Endothelial cell of umbilical vein (primary cell): ENCODE measurements around the gene TUT7. TPM values are rescaled to one million over a fixed set of nuclear protein-coding genes. Genes with fewer than 3 reads are reported as not detected.

Experiments used
- BruUV-seq: library from RNA; stranded (reverse); fragments of 400-500 nt; replicated peaks from 2 replicates; lab custom pipeline; 2021; lab: Mats Ljungman, UMichigan
- CTCF ChIA-PET: fragments of 300-600, 350-600 bp; sonication (Branson Sonifier 250); formaldehyde crosslinking; loops from one replicate; lab custom pipeline; 2021; ENCODE audit warnings: antibody characterized with exemption, inconsistent platforms; lab: Charles Lee
- POLR2A ChIA-PET: fragments of 300-600, 350-600 bp; sonication (Branson Sonifier 250); formaldehyde crosslinking; loops from one replicate; lab custom pipeline; 2021; ENCODE audit warnings: antibody characterized with exemption, inconsistent platforms; lab: Charles Lee
- DNase-seq: peaks from one replicate; pipeline ENCODE4 v3.0.0-alpha.2; 2011; ENCODE audit warnings: low read depth, low spot score
- FAIRE-seq: peaks from 2 replicates; lab custom pipeline; 2011; peaks lifted over from hg19 to GRCh38; lab: Jason Lieb, UNC
- H2AFZ ChIP-seq: 2 replicates; pipeline ENCODE4 v1.6.0; 2012; ENCODE audit warnings: low read depth, low read length, control low read depth, inconsistent platforms
- H3K27ac ChIP-seq: 2 replicates; pipeline ENCODE4 v1.5.1; 2011; ENCODE audit warnings: low read depth, mild to moderate bottlenecking, control low read depth, low read length, moderate library complexity; ENCODE audit not compliant: insufficient read depth
- H3K27me3 ChIP-seq, 2 experiments: 2 replicates each; pipeline versions ENCODE4 v1.6.0 to v1.6.1; 2011; ENCODE audit warnings: low read length in 2 of 2, mixed read lengths in 1 of 2; ENCODE audit not compliant: control insufficient read depth in 2 of 2, insufficient read depth in 2 of 2
- H3K36me3 ChIP-seq, 2 experiments: 2 replicates in 1 of 2; 3 replicates in 1 of 2; pipeline ENCODE4 v1.5.1; 2011; ENCODE audit warnings: low read length in 2 of 2, mild to moderate bottlenecking in 1 of 2, moderate library complexity in 1 of 2; ENCODE audit not compliant: control insufficient read depth in 2 of 2, insufficient read depth in 2 of 2; ENCODE audit errors: extremely low read depth in 1 of 2
- H3K4me1 ChIP-seq: 3 replicates; pipeline ENCODE4 v1.5.1; 2011; ENCODE audit warnings: mild to moderate bottlenecking, low read length; ENCODE audit not compliant: control insufficient read depth, insufficient read depth; ENCODE audit errors: extremely low read depth
- H3K4me2 ChIP-seq: 2 replicates; pipeline ENCODE4 v1.6.1; 2011; ENCODE audit warnings: low read length, control low read depth, mixed read lengths; ENCODE audit not compliant: insufficient read depth
- H3K4me3 ChIP-seq, 3 experiments: fragments of 200-600 bp in 1 of 3; sonication (generic), shearing (Covaris generic) in 1 of 3; replicated peaks in 1 of 3; 2 replicates each; pipeline ENCODE4 v1.5.1; 2011 to 2016; ENCODE audit warnings: control low read depth in 3 of 3, low read length in 3 of 3, mild to moderate bottlenecking in 2 of 3, inconsistent platforms in 1 of 3, low read depth in 1 of 3, moderate library complexity in 1 of 3; ENCODE audit not compliant: insufficient read depth in 1 of 3
- H3K79me2 ChIP-seq: 2 replicates; pipeline ENCODE4 v1.6.0; 2012; ENCODE audit warnings: low read length, inconsistent platforms; ENCODE audit not compliant: control insufficient read depth, insufficient read depth
- H3K9ac ChIP-seq: replicated peaks from 2 replicates; pipeline ENCODE3; 2011; ENCODE audit warnings: low read length, control low read depth; ENCODE audit not compliant: insufficient read depth; ENCODE audit errors: extremely low read depth
- H3K9me1 ChIP-seq: replicated peaks from 3 replicates; pipeline ENCODE4 v1.6.0; 2011; ENCODE audit warnings: mild to moderate bottlenecking, low read length; ENCODE audit not compliant: control insufficient read depth, insufficient read depth; ENCODE audit errors: extremely low read depth
- H3K9me3 ChIP-seq: replicated peaks from 2 replicates; pipeline ENCODE4 v1.5.1; 2012; ENCODE audit warnings: low read length, inconsistent platforms; ENCODE audit not compliant: control insufficient read depth, insufficient read depth
- H4K20me1 ChIP-seq: replicated peaks from 2 replicates; pipeline ENCODE3; 2011; ENCODE audit warnings: mild to moderate bottlenecking, low read length; ENCODE audit not compliant: control insufficient read depth, insufficient read depth; ENCODE audit errors: extremely low read depth
- EZH2 ChIP-seq: IDR thresholded peaks from 2 replicates; pipeline ENCODE4 v1.6.1; 2012; ENCODE audit warnings: borderline replicate concordance, low read depth, mild to moderate bottlenecking, moderate library complexity, low read length, inconsistent platforms; ENCODE audit not compliant: severe bottlenecking
- FOS ChIP-seq: IDR thresholded peaks from 2 replicates; pipeline ENCODE4 v1.6.1; 2011; ENCODE audit warnings: mild to moderate bottlenecking, low read length, moderate library complexity, borderline replicate concordance; ENCODE audit not compliant: insufficient read depth
- GATA2 ChIP-seq: IDR thresholded peaks from 2 replicates; pipeline ENCODE4 v1.7.0; 2011; ENCODE audit warnings: low read depth, mild to moderate bottlenecking, moderate library complexity, mixed read lengths, low read length; ENCODE audit not compliant: insufficient read length, insufficient read depth
- JUN ChIP-seq: IDR thresholded peaks from 2 replicates; pipeline ENCODE4 v1.6.1; 2011; ENCODE audit warnings: borderline replicate concordance, low read depth; ENCODE audit not compliant: insufficient read length, insufficient read depth
- MYC ChIP-seq: IDR thresholded peaks from one replicate; pipeline ENCODE4 v1.6.1; 2011; ENCODE audit warnings: mild to moderate bottlenecking, low read depth, low read length
- POLR2A ChIP-seq: IDR thresholded peaks from 2 replicates; pipeline ENCODE4 v1.6.1; 2012; ENCODE audit warnings: low read depth, mild to moderate bottlenecking, control low read depth, low read length
- POLR2AphosphoS5 ChIP-seq: IDR thresholded peaks from 2 replicates; pipeline ENCODE4 v1.6.1; 2012; ENCODE audit warnings: low read depth, mild to moderate bottlenecking, control low read depth, low read length, moderate library complexity; ENCODE audit not compliant: insufficient read depth
- dilution Hi-C: fragments of 300-500 bp; cut with MboI; formaldehyde crosslinking; loops from one replicate; pipeline ENCODE4 v1.15.0; 2019; ENCODE audit warnings: low sequenced_read_pairs; ENCODE audit not compliant: extremely low pct_ligation_motif_present
- intact Hi-C: fragments of 100-400 bp; cut with micrococcal nuclease; formaldehyde crosslinking; loops from one replicate; pipeline ENCODE4 v1.10.0; 2022
- polyA plus RNA-seq, 4 experiments: library from polyadenylated mRNA; depleted of rRNA in 3 of 4; stranded (reverse) in 3 of 4; unstranded in 1 of 4; fragments of >200 nt; gene quantifications; 2 replicates each; pipeline versions ENCODE4 v1.2.1 to v1.2.3, GENCODE V29; 2011 to 2012; ENCODE audit warnings: missing spikeins in 1 of 4
- total RNA-seq: library from RNA; stranded (reverse); gene quantifications from 2 replicates; pipeline ENCODE4 v1.2.3, GENCODE V29; 2021
- TF ChIP-seq, protein P1 (sequence below): IDR thresholded peaks from 2 replicates; pipeline ENCODE4 v1.6.1; 2011; ENCODE audit not compliant: insufficient read depth, insufficient read length
- TF ChIP-seq, protein P2 (sequence below), 2 donors: IDR thresholded peaks; 1 replicate in 1 of 2; 2 replicates in 1 of 2; pipeline ENCODE4 v1.5.1; 2011; ENCODE audit warnings: low read length in 2 of 2, mild to moderate bottlenecking in 2 of 2, moderate library complexity in 2 of 2, control low read depth in 1 of 2, inconsistent platforms in 1 of 2, low read depth in 1 of 2; ENCODE audit not compliant: insufficient read depth in 1 of 2; ENCODE audit errors: extremely low read depth in 1 of 2

Gene TUT7
- total and polyA plus RNA-seq, 2 donors (not counting 3 experiments of a cell fraction or from before 2014, with no cell fraction given), result 5.1 to 19.0 TPM

DNA sequence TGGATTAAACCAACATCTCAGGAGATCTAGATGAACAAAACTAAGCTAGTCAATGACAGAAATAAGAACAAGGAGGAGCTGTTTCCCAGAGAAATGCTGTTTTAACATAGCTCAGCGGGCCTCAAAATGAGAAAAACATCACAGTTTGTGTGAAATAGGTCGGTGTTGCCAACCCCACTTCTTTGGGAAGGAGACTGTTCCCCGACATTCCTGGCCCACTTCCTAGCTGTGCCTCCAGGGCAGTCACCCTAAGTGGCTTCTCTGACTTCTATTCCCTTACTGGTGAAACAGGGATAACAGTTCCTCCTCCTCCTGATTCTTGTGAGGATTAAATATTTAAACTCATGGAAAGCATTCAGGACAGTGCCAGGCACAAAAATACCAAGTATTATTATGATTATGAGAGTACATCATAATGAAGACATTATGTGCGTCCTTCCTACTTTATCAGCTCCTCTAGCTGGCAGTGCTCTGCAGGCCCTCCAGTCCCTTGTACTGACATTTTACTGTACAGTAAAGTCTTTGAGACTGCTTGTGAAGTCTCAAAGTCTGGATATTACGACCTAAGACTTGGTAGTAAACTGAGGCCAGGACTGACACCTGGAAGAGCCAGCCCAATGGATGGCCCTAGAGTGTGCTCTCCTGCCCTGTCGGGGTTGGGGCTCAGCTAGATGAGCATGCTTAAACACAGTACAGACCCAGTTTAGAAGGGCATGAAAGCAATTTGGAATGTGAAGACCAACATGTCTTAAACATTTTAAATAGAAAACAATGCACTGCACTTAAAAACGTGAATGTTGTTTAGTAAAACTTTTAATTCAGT, 79.2 kb downstream of the TUT7 start:
- H3K27ac ChIP-seq, result no peak overlapping the region
- TF ChIP-seq, protein P1, sequence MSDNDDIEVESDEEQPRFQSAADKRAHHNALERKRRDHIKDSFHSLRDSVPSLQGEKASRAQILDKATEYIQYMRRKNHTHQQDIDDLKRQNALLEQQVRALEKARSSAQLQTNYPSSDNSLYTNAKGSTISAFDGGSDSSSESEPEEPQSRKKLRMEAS, result no peak
- TF ChIP-seq POLR2A (no peak), GATA2 (no peak), POLR2AphosphoS5 (no peak), JUN (no peak), MYC (no peak), EZH2 (no peak), FOS (no peak)
- TF ChIP-seq, protein P2, sequence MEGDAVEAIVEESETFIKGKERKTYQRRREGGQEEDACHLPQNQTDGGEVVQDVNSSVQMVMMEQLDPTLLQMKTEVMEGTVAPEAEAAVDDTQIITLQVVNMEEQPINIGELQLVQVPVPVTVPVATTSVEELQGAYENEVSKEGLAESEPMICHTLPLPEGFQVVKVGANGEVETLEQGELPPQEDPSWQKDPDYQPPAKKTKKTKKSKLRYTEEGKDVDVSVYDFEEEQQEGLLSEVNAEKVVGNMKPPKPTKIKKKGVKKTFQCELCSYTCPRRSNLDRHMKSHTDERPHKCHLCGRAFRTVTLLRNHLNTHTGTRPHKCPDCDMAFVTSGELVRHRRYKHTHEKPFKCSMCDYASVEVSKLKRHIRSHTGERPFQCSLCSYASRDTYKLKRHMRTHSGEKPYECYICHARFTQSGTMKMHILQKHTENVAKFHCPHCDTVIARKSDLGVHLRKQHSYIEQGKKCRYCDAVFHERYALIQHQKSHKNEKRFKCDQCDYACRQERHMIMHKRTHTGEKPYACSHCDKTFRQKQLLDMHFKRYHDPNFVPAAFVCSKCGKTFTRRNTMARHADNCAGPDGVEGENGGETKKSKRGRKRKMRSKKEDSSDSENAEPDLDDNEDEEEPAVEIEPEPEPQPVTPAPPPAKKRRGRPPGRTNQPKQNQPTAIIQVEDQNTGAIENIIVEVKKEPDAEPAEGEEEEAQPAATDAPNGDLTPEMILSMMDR (IDR thresholded peaks at IDR 0.05; ENCODE audit: extremely low read depth in 1 of 2, insufficient read depth in 1 of 2, low read depth in 1 of 2, low read length in 2 of 2), result no peak
- POLR2A ChIA-PET, result no interaction called here
- H3K4me3 ChIP-seq, result no peak overlapping the region
- no peaks in the 10 kb centered on the region for H4K20me1 ChIP-seq
- no peak overlapping the region for H2AFZ ChIP-seq
- FAIRE-seq (no peak), DNase-seq (no peak)
- H3K27me3 ChIP-seq, result no peaks in the 10 kb centered on the region
- BruUV-seq, result no TSS peak
- H3K79me2 ChIP-seq, result peaks cover 47% of the 10 kb centered on the region
- no peaks in the 10 kb centered on the region for H3K9me3 ChIP-seq
- dilution Hi-C loops (no loop called here), intact Hi-C loops (no loop called here)
- H3K36me3 ChIP-seq, result peaks cover 3 to 6% of the 10 kb centered on the region in 2 experiments
- no peak overlapping the region for H3K9ac ChIP-seq
- H3K9me1 ChIP-seq, result no peaks in the 10 kb centered on the region
- H3K4me1 ChIP-seq, result no peaks in the 10 kb centered on the region
- CTCF ChIA-PET, result interaction anchor here (1.1 to 3.1 kb wide), 4 partner anchors 8 to 73 kb away, joined by 3 to 22 read pairs (median 8); no protein-coding TSS in a partner anchor
- no peak overlapping the region for H3K4me2 ChIP-seq
